ENCODE measurements around the gene POLN. TPM values are rescaled to one million over a fixed set of nuclear protein-coding genes. Genes with fewer than 3 reads are reported as not detected.
A peak's percentile ranks its signal among the peaks of the same experiment; 100 is the strongest.

The POLN gene
- total RNA-seq, 1 donor from 2014 or later, result 1.9 TPM

DNA sequence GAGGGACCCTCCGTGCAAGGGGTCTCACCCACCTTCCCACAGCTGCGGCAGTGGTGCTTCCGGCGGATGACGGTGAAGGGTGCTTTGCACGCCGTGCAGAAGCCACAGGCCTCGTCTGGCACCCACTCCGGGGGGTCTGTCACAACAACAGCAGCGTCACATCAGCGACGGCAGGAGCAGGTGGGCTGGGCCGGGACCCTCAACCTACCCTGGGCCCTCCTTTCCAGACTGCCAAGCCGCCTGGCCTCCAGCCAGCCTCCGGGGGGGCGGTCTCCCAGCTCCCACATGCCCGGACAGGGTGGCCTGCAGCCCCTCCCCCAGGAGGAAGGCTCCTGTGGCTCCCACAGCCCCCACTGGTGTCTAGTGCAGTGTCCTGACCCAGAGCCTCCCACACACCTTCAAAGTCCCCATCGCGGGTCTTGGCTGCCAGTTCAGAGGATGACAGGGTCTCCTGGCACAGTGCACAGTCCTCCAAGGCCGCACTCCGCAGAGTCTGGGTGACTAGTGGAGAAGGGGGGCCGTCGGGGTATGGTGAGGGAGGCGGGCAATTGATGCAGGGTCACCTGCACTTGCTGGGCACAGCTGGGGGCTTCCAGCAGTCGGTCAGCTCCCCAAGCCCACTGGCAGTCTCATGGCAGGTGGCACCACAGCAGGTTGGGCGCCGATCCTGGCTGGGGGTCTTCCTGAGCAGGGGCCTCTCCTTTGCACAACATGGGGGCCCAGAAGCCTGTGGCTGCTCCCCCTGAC, 29.5 kb upstream of the POLN start:
- H3K27me3 Mint-ChIP-seq, result no peaks in the 10 kb centered on the region
- no peak for DNase-seq

DNA sequence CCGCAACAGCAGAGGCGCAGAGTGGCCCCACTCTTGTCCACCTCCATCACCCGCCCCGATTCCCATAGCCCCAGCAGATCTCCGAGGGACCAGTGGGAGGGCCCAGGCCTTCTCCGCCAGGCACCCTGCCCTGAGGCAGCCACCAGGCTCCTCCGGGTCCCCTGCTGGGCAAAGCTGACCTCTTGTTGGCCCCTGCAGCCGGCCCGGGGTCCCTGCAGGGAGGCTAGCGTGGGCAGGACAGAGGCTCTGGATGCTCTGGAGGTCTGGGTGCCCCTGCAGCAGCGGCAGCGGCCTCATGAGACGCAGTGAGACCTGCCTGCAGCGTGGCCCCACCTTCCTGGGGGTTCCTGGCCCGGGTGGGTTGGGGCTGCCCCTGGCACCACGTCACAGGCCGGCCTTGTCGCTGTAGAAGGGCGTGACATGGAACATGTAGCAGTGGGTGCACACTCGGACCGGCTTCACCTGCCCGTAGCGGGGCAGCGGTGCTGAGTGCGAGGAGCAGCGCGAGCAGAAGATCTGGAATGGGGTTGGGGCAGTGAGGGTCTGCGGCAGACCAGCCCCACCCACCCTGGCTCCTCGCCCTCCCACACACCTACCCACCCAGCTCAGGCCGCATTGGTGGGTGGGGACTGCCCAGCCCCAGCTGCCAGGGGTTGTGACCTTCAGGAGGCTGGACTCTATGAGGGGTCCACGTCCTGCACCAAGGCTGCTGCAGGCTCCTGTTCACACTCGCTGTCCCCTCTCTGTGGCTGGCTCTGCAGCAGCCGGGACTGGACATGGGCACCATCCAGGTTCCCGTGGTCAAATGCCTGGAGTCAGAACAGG, 28.6 kb upstream of the POLN start:
- intact Hi-C loops (cut with micrococcal nuclease), result no loop called here
- H3K4me3 Mint-ChIP-seq, result no peak overlapping the region
- H3K36me3 Mint-ChIP-seq (ENCODE audit: low read depth), result no peaks in the 10 kb centered on the region
- H3K4me1 Mint-ChIP-seq, result no peaks in the 10 kb centered on the region
- no peaks in the 10 kb centered on the region for H3K27me3 Mint-ChIP-seq
- H3K9me3 Mint-ChIP-seq, result no peaks in the 10 kb centered on the region
- no peak overlapping the region for H3K27ac Mint-ChIP-seq
- no peak for DNase-seq

More for the DNA sequence above, 29.5 kb upstream of the POLN start:
- Mint-ChIP-seq H3K4me1 (no peaks in the 10 kb centered on the region), H3K36me3 (ENCODE audit: low read depth) (no peaks in the 10 kb centered on the region), H3K9me3 (no peaks in the 10 kb centered on the region), H3K4me3 (no peak overlapping the region), H3K27ac (no peak overlapping the region)
- intact Hi-C loops (cut with micrococcal nuclease), result no loop called here

DNA sequence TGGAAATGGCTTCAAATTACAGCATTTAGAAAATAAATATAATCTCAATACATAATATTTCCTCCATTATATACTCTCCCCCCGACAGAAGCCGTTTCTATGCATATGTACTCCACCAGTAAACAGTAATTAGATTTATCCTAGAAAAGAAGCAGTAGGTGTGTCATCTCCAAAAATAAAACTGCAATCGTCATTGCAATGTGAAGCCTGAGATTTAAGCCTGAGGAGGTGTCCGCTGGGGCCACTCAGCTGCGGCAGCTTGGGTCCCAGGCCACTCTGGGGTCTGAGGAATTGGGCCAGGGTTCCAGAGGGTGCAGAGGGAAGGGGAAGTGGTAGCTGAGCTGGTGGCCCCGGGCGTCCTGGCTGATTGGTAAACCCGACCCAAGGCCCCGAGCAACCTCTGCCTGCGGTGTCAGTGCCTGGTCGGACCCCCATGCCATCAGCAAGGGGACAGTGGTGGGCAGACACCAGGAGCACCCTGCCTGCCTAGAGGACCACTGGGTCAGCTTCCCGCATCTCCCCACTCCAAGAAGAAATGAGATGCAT, 27.8 kb upstream of the POLN start:
- Mint-ChIP-seq H3K36me3 (ENCODE audit: low read depth) (no peaks in the 10 kb centered on the region), H3K4me1 (no peaks in the 10 kb centered on the region), H3K9me3 (no peaks in the 10 kb centered on the region), H3K27me3 (no peaks in the 10 kb centered on the region), H3K4me3 (no peak overlapping the region), H3K27ac (no peak overlapping the region)
- no peak for DNase-seq
- intact Hi-C loops (cut with micrococcal nuclease), result no loop called here

DNA sequence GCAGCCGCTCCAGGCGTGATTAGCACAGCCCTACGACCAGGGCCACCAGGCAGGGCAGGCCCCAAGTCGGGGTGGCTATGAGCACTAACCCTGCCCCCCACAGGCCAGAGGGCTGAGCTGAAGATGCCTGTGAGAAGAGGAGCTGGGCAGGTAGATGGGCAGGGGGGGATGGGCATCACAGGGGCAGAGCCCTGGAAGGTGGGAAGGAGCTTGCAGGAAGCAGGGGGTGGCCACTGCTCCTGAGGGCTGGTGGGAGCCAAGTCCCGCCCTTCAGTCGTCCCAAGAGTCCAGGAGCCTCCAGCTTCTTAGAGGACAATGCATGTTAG, 27.2 kb upstream of the POLN start:
- DNase-seq, result no peak
- no peaks in the 10 kb centered on the region for H3K4me1 Mint-ChIP-seq
- no peaks in the 10 kb centered on the region for H3K36me3 Mint-ChIP-seq (ENCODE audit: low read depth)
- H3K27me3 Mint-ChIP-seq, result no peaks in the 10 kb centered on the region
- H3K9me3 Mint-ChIP-seq, result no peaks in the 10 kb centered on the region
- H3K27ac Mint-ChIP-seq, result no peak overlapping the region
- intact Hi-C loops (cut with micrococcal nuclease), result no loop called here
- no peak overlapping the region for H3K4me3 Mint-ChIP-seq

DNA sequence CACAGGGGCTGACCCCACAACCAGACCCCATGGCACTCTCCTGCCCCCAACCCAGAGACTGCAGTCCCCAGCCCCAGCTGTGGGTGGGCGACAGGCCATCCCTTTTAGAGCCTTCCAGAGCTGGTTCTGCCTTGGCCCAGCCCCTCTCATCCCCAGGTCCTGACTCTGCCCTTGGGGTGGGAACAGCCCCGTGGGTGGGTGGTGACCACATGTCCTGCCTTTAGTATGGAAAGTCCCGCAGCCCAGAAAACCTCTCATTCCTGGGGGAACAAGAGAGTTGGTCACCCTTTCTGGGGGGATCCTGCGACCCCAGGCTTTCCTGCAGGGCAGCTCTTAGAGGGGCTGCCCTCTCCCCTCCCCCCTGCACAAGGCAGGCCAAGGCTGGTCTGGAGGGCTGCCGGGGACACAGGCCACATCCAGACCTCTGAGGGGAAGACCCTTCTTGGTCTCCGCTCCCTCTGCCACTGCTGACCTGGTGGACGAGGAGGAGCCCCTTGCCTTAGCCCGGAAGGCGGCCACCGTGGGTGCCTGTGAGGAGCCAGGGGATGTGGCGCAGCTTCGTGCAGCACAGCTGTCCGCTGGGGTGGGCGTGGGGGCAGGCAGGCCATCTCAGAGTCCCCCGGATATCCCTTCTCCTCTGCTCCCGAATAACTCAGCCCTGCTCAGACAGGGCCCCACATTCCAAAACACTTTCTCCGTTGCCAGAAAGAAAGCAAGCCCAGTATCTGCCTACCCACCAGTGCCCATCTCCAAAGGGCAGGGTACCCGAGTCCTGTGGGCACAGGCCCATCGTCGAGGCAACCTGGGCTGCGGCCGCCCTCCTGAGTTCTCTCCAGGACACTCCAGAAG, 26.7 kb upstream of the POLN start:
- intact Hi-C loops (cut with micrococcal nuclease), result no loop called here
- H3K9me3 Mint-ChIP-seq, result no peaks in the 10 kb centered on the region
- no peak overlapping the region for H3K4me3 Mint-ChIP-seq
- no peak for DNase-seq
- no peaks in the 10 kb centered on the region for H3K4me1 Mint-ChIP-seq
- no peaks in the 10 kb centered on the region for H3K36me3 Mint-ChIP-seq (ENCODE audit: low read depth)
- H3K27ac Mint-ChIP-seq, result no peak overlapping the region
- no peaks in the 10 kb centered on the region for H3K27me3 Mint-ChIP-seq

DNA sequence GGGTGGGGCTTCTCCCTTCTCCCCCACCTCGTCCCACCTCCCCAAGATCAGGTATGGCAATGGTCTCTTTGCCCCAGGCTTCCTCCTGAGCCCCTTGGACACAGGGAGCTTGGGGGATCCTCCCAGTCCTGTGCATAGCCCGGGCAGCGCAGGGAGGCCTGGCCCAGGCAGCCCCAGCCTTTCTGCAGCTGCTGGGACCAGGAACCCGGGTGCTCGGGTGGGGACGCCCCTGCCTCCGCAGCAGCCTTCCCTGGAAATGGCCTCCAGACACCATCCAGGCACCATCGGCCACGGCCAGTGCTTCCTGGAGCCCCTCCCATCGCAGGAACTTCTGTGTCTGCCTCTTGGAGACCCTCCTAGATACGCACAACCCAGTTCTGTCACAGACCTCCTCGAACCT, 25.9 kb upstream of the POLN start:
- Mint-ChIP-seq H3K4me3 (no peak overlapping the region), H3K4me1 (no peaks in the 10 kb centered on the region), H3K36me3 (ENCODE audit: low read depth) (no peaks in the 10 kb centered on the region), H3K27ac (no peak overlapping the region), H3K27me3 (no peaks in the 10 kb centered on the region), H3K9me3 (no peaks in the 10 kb centered on the region)
- intact Hi-C loops (cut with micrococcal nuclease), result no loop called here
- no peak for DNase-seq

DNA sequence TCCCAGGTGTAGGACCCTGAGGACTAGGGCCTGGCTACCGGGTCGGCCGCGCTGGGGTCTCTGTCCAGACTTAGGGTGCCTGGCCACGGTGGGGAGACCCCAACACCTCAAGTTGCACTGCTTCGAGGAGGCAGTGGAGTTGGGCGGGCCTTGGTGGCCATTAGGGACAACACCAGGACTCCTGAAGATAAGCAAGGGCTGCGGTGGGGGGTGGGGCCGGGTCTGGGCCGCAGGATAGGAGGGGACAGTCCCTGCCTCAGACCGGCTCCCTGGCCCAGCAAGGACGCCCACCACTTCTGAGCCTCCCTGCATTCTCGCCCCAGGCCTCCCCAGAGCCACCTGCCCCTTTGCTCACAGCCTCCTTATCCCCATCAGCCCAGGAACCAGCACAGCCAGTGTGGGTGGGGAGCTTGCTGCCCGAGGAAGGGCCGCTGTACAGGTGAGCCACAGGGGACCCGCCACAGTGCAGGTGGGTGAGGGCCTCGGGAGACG, 25.4 kb upstream of the POLN start:
- H3K4me1 Mint-ChIP-seq, result no peaks in the 10 kb centered on the region
- H3K36me3 Mint-ChIP-seq (ENCODE audit: low read depth), result no peaks in the 10 kb centered on the region
- no peaks in the 10 kb centered on the region for H3K9me3 Mint-ChIP-seq
- H3K4me3 Mint-ChIP-seq, result no peak overlapping the region
- intact Hi-C loops (cut with micrococcal nuclease), result no loop called here
- H3K27me3 Mint-ChIP-seq, result no peaks in the 10 kb centered on the region
- no peak overlapping the region for H3K27ac Mint-ChIP-seq
- no peak for DNase-seq

DNA sequence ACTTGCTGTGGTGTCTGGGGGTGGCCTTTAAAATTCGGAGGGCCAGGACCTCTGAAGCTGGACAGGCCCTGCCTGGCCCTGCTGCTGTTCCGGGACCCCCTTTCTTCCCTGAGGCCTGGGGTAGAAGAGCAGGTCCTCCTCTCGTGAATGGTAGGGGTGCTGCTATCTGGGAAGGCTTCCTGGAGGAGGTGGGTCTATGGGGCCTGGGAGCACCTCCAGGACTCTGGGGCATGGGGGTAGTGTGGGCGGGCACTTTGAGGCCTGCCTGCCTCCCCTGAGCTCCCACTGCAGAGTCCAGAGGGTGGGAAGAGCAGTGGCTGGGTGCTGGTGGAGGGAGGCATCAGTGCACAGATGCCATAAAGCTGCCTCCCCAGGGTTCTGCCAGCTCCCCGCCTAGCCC, 24.9 kb upstream of the POLN start:
- Mint-ChIP-seq H3K36me3 (ENCODE audit: low read depth) (no peaks in the 10 kb centered on the region), H3K4me3 (no peak overlapping the region), H3K9me3 (no peaks in the 10 kb centered on the region), H3K27ac (no peak overlapping the region), H3K4me1 (no peaks in the 10 kb centered on the region), H3K27me3 (no peaks in the 10 kb centered on the region)
- DNase-seq, result no peak
- intact Hi-C loops (cut with micrococcal nuclease), result no loop called here

DNA sequence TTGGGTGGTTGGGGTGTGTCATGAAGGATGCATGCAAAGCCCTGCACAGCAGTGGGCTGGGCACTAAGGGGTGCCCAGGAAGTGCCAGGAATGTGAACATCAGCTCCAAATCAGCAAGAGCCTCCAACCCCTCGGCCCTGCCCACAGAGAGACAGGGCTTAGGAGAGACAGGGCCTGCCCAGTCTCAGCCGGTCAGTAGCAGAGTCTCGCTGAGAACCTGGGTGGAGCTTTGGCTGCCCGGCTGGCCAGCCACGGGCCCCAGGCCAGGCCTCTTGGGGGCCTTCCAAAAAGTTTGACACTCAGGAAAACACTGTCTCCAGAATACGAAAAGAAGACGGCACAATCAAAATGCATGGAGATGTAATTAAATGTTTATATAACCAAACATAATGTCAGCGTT, 24.3 kb upstream of the POLN start:
- intact Hi-C loops (cut with micrococcal nuclease), result no loop called here
- H3K27ac Mint-ChIP-seq, result no peak overlapping the region
- H3K36me3 Mint-ChIP-seq (ENCODE audit: low read depth), result no peaks in the 10 kb centered on the region
- H3K4me1 Mint-ChIP-seq, result no peaks in the 10 kb centered on the region
- no peak for DNase-seq
- H3K9me3 Mint-ChIP-seq, result no peaks in the 10 kb centered on the region
- no peak overlapping the region for H3K4me3 Mint-ChIP-seq
- H3K27me3 Mint-ChIP-seq, result no peaks in the 10 kb centered on the region

DNA sequence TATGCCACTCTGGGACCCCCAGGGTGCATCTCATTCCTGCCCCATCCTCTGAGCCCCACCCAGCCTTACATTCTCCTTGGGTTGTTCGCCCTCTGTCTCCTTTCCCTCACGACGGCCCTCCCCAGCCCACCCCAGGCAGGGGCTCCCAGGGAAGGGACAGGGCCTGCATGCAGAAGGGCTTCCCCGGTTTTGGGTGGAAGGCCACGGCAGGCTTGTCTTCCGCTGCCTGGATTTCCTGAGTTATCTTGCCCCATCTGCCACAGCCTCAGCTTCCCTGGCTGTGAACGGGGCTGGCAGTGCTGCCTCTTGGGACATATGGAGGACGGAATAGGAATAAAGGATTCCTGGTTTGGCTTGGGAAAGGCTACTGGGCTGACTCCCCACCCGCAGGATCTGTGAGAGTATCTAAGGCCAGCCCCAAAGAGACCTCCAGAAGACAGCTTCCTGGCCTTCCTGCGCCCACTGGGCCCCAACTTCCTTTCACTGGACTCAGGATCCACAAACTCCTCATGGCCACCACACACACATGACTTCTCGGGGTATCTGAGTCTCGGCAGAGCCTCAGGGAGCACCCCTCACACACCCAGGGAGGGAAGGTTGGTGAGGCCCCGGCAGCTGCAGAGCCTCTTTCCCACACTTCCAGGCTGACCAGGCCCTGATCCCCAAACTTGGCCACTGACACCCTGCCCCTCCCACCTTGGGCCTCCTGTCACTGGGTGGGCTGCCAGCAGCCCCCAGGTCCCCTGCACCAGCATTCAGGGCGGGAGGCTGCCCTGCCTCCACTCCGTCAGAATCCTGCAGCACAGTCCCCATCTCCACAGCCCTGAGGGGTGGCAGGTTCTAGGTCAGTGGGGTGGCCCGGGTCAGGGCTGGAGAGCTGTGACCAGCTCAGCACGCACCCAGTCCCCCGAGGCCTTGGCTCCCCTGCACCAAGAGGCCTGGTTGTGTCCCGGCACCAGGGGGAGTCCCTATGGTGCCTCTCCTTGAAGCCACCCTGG, 23.5 kb upstream of the POLN start:
- no peaks in the 10 kb centered on the region for H3K36me3 Mint-ChIP-seq (ENCODE audit: low read depth)
- intact Hi-C loops (cut with micrococcal nuclease), result no loop called here

DNA sequence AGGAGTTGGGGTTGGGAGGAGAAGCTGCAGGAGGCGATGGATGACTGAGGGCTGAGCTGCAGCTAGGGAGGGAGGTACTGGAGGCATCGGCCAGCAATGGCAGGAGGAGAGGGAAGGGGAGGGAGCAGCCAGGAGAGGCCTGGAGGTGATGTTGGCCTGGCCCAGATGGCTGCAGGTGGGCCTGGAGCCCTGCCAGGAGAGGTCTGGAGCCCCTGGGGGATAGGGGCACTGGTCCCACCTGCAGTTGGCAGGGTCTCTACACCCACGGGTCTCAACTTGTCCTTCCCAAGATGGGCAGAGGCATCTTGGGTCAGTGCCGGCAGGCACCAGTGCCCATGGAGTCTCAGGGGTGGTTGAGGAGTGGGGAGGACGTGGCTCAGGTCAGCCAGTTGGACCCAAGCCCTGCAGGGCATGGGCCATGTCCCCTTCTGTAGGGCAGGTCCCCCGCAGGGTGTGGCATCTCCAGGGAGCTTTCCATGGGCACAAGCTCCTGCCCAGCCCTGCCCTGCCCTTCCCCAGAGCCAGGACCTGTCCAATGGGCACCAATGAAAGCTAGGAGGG, 22.6 kb upstream of the POLN start:
- no peaks in the 10 kb centered on the region for H3K9me3 Mint-ChIP-seq
- H3K27me3 Mint-ChIP-seq, result no peaks in the 10 kb centered on the region
- no peak overlapping the region for H3K27ac Mint-ChIP-seq
- no peaks in the 10 kb centered on the region for H3K36me3 Mint-ChIP-seq (ENCODE audit: low read depth)
- H3K4me3 Mint-ChIP-seq, result no peak overlapping the region
- intact Hi-C loops (cut with micrococcal nuclease), result no loop called here
- no peaks in the 10 kb centered on the region for H3K4me1 Mint-ChIP-seq
- DNase-seq, result no peak

More for the DNA sequence above, 23.5 kb upstream of the POLN start:
- no peaks in the 10 kb centered on the region for H3K4me1 Mint-ChIP-seq
- no peaks in the 10 kb centered on the region for H3K27me3 Mint-ChIP-seq
- H3K4me3 Mint-ChIP-seq, result no peak overlapping the region
- no peak for DNase-seq
- no peak overlapping the region for H3K27ac Mint-ChIP-seq
- H3K9me3 Mint-ChIP-seq, result no peaks in the 10 kb centered on the region

DNA sequence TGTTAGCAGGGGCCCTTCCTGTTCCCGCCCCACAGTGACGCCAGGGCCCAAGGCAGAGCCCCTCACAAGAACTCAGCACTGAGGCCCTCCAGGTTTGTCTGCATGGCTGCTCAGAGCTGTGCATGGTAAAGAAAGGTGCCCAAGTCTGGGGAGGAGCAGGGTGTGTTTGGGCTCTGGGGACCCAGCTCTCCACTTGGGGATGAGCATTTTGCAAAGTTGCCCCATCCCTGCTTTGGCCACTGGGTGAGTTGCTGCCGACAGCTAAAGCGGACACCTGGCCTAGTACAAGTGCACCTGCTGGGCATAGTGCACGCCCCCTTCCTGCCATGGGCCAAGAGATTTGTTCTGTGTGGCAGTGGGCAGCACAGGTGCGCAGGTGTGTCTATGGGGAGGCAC, 22.0 kb upstream of the POLN start:
- no peak for DNase-seq
- peak overlapping the region; percentile 76 for H3K4me3 Mint-ChIP-seq
- H3K27ac Mint-ChIP-seq, result no peak overlapping the region
- no peaks in the 10 kb centered on the region for H3K27me3 Mint-ChIP-seq
- intact Hi-C loops (cut with micrococcal nuclease), result loop anchor here (2.0 kb wide), 1 partner anchor 273 kb away; the partner anchor contains the start of gene FAM193A
- H3K9me3 Mint-ChIP-seq, result no peaks in the 10 kb centered on the region
- H3K4me1 Mint-ChIP-seq, result no peaks in the 10 kb centered on the region
- H3K36me3 Mint-ChIP-seq (ENCODE audit: low read depth), result no peaks in the 10 kb centered on the region

DNA sequence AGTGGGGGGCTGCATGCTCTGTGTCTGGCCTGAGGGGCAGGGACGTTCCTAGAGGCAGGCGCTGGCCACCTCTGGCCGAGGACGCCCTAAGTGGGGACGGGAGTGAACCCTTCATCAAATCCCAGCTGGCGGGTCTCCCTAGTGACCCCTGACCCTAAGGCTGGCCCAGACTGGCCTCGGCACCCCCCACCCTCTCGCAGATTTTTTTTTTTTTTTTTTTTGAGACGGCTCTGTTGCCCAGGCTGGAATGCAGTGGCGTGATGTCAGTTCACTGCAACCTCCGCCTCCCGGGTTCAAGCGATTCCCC, 21.0 kb upstream of the POLN start:
- Mint-ChIP-seq H3K9me3 (no peaks in the 10 kb centered on the region), H3K4me1 (no peaks in the 10 kb centered on the region), H3K27me3 (no peaks in the 10 kb centered on the region), H3K27ac (no peak overlapping the region), H3K4me3 (peak overlapping the region; percentile 76), H3K36me3 (ENCODE audit: low read depth) (no peaks in the 10 kb centered on the region)
- intact Hi-C loops (cut with micrococcal nuclease), result loop anchor here (1.0 to 2.0 kb wide), 4 partner anchors 21 to 274 kb away; partner anchors contain the start of genes CFAP99, FAM193A, HAUS3 and POLN
- DNase-seq, result no peak

All from activated CD4-positive, alpha-beta T cell treated with anti-CD3 and anti-CD28 coated beads, Interleukin-2, amount 10 ng/mL, durations not matched to agents 24 days and 14 days (primary cell).